Prostate gland (tissue), 2 donors: ENCODE data around the gene SETBP1.

Experiments used
- CTCF ChIP-seq, 4 experiments: fragments of 200-600 bp in 2 of 4; fragments of 450-650 bp in 2 of 4; sonication (generic) in 2 of 4; IDR thresholded peaks; 1 replicate in 3 of 4; 2 replicates in 1 of 4; pipeline ENCODE4 v1.5.1; 2016 to 2019; ENCODE audit warnings: antibody characterized with exemption in 4 of 4, mild to moderate bottlenecking in 2 of 4, moderate library complexity in 2 of 4
- POLR2A ChIP-seq: fragments of 450-650 bp; IDR thresholded peaks from one replicate; pipeline ENCODE4 v1.6.1; 2016; ENCODE audit warnings: antibody characterized with exemption, mild to moderate bottlenecking
- POLR2AphosphoS5 ChIP-seq: sonication (generic); formaldehyde crosslinking; IDR thresholded peaks from one replicate; pipeline ENCODE4 v1.6.1; 2017; ENCODE audit warnings: antibody characterized with exemption

- TF ChIP-seq POLR2A (no peak), POLR2AphosphoS5 (no peak), CTCF (IDR thresholded peaks at IDR 0.05) (no peak)
These were observed 124.5 kb downstream of the SETBP1 start for GRCh38 chr18:44805176-44805575.
